ENCODE results near the gene C5. TPM values are rescaled to one million over a fixed set of nuclear protein-coding genes. Genes with fewer than 3 reads are reported as not detected.
A peak's percentile ranks its signal among the peaks of the same experiment; 100 is the strongest.

C5 gene
- total RNA-seq, 1 donor from 2014 or later = 2.0 TPM

DNA sequence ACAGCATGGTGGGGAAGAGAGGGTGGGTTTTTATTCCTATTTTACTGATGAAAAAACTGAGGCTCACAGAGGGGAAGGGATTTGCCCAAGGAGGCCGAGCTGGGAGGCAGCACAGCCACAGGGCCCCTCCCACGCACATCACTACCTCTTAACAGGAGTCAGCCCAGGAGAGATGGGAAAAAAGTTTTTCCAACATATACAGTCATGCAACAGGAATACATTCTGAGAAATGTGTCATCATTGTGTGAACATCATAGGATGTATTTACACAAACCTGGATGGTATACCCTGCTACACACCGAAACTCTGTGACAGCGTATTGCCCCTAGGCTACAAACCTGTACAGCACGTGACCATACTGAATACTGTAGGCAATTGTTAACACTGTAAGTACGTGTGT, 135.1 kb downstream of the C5 start:
- Histone ChIP-seq H3K9me3 (no peaks in the 10 kb centered on the region), H3K27me3 (no peaks in the 10 kb centered on the region), H3K4me1 (peaks cover 42% of the 10 kb centered on the region), H3K4me3 (no peak overlapping the region), H3K36me3 (no peaks in the 10 kb centered on the region), H3K27ac (peak overlapping the region; percentile 13)
- TF ChIP-seq POLR2A (IDR thresholded peaks at IDR 0.05) (no peak), POLR2AphosphoS5 (IDR thresholded peaks at IDR 0.05; ENCODE audit: insufficient read depth in 1 of 2, low read depth in 1 of 2) (no peak), CTCF (IDR thresholded peaks at IDR 0.05) (no peak)
- intact Hi-C loops (cut with DNase I) = no loop called here
- DNase-seq (ENCODE audit: extremely low spot score in 2 of 2) = no peak

DNA sequence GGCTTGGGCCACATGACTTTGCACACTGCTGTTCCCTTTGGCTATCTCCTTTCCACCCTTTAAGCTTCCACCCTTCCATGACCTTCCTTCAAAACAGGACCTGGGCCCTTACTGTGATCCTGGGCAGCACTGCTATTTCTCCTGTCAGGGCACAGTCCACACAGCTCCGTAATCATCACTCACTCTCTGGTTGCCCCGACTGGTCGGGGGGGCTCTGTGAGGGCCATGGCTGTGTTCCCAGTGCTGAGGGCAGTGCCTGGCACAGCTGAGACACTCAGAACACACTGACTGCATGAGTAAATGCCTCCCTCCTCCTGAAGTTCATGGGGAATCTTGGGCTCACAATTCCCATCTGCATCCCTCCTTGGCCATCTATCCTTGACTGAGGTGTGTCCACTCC, 135.7 kb downstream of the C5 start:
- H3K4me1 ChIP-seq = peaks cover 40% of the 10 kb centered on the region
- no peak overlapping the region for H3K27ac ChIP-seq
- DNase-seq (ENCODE audit: extremely low spot score in 2 of 2) = no peak
- no peaks in the 10 kb centered on the region for H3K36me3 ChIP-seq
- no peak overlapping the region for H3K4me3 ChIP-seq
- H3K27me3 ChIP-seq = no peaks in the 10 kb centered on the region
- no peaks in the 10 kb centered on the region for H3K9me3 ChIP-seq
- TF ChIP-seq POLR2AphosphoS5 (IDR thresholded peaks at IDR 0.05; ENCODE audit: insufficient read depth in 1 of 2, low read depth in 1 of 2) (no peak), CTCF (IDR thresholded peaks at IDR 0.05) (no peak), POLR2A (IDR thresholded peaks at IDR 0.05) (no peak)
- intact Hi-C loops (cut with DNase I) = no loop called here

DNA sequence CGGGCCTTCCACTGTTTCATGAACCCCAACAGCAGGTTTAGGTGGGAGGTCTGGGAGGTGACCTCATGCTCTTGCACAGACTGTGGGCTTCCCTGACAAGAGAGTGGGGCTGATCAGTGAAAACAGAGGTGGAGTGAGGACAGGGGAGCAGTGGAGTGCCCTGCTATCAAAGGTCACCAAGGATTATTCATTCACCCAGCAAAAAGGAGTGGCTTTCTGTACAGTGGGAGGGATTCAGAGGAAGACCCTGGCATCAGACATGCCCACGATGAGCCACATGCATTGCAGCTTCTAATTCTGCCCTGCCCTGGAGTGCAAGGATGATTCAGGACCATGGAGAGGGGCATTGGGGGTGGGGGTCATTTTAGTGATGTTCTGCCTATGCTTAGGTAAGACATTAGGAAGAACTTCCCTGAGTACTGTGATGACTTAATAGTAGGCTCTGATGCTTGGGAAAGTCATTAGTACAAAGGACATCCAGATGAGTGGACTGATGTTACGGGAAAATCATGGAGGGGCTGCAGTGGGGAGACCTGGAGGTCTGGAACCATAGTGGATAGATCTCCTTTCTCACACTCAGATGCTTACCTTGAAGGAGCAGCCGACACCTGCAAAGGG, 136.3 kb downstream of the C5 start:
- no peak for TF ChIP-seq POLR2A (IDR thresholded peaks at IDR 0.05)
- no peak for TF ChIP-seq CTCF (IDR thresholded peaks at IDR 0.05)
- no peak for TF ChIP-seq POLR2AphosphoS5 (IDR thresholded peaks at IDR 0.05; ENCODE audit: insufficient read depth in 1 of 2, low read depth in 1 of 2)
- no peaks in the 10 kb centered on the region for H3K9me3 ChIP-seq
- intact Hi-C loops (cut with DNase I) = no loop called here
- peaks cover 34% of the 10 kb centered on the region for H3K4me1 ChIP-seq
- no peak for DNase-seq (ENCODE audit: extremely low spot score in 2 of 2)
- H3K27me3 ChIP-seq = no peaks in the 10 kb centered on the region
- peaks cover 0 to 4% of the 10 kb centered on the region in 2 donors for H3K36me3 ChIP-seq
- no peak overlapping the region for H3K27ac ChIP-seq
- H3K4me3 ChIP-seq = no peak overlapping the region

GRCh38 chr9:120912958-120913646, 137.0 kb downstream of the C5 start:
- no peak overlapping the region for H3K4me3 ChIP-seq
- peaks cover 32% of the 10 kb centered on the region for H3K4me1 ChIP-seq
- intact Hi-C loops (cut with DNase I) = no loop called here
- no peak for DNase-seq (ENCODE audit: extremely low spot score in 2 of 2)
- H3K27ac ChIP-seq = no peak overlapping the region
- no peaks in the 10 kb centered on the region for H3K27me3 ChIP-seq
- H3K36me3 ChIP-seq = peaks cover 0 to 4% of the 10 kb centered on the region in 2 donors
- TF ChIP-seq POLR2A (IDR thresholded peaks at IDR 0.05) = no peak
- no peak for TF ChIP-seq CTCF (IDR thresholded peaks at IDR 0.05)
- TF ChIP-seq POLR2AphosphoS5 (IDR thresholded peaks at IDR 0.05; ENCODE audit: insufficient read depth in 1 of 2, low read depth in 1 of 2) = no peak
- H3K9me3 ChIP-seq = no peaks in the 10 kb centered on the region

- DNase-seq (ENCODE audit: extremely low spot score in 2 of 2) = no peak
- Histone ChIP-seq H3K4me3 (no peak overlapping the region), H3K27me3 (no peaks in the 10 kb centered on the region), H3K4me1 (peaks cover 21% of the 10 kb centered on the region), H3K36me3 (peaks cover 0 to 4% of the 10 kb centered on the region in 2 donors), H3K27ac (no peak overlapping the region), H3K9me3 (no peaks in the 10 kb centered on the region)
- intact Hi-C loops (cut with DNase I) = no loop called here
- TF ChIP-seq POLR2A (IDR thresholded peaks at IDR 0.05) = no peak
- TF ChIP-seq CTCF (IDR thresholded peaks at IDR 0.05) = no peak
- TF ChIP-seq POLR2AphosphoS5 (IDR thresholded peaks at IDR 0.05; ENCODE audit: insufficient read depth in 1 of 2, low read depth in 1 of 2) = no peak
Observed at GRCh38 chr9:120911295-120911837, 138.7 kb downstream of the C5 start.

Measured in vagina (tissue), 2 donors.